Activated CD4-positive, CD25-positive, alpha-beta regulatory T cell treated with anti-CD3 and anti-CD28 coated beads, Interleukin-2, amount 50 U/mL, for 24 hours (primary cell): ENCODE results near the gene LEAP2.

Source experiments
- ATAC-seq, 2 donors: fragments of 150-1000 bp; cut with Tn5 transposase; one replicate each; pipeline ENCODE4 v1.10.0; 2021; ENCODE audit warnings: mild to moderate bottlenecking in 1 of 2, moderate library complexity in 1 of 2

LEAP2 gene

GRCh38 chr5:132883261-132883834 is 9.9 kb downstream of the LEAP2 start:
- peak in 1 of 2 donors; percentile 53 for ATAC-seq

- ATAC-seq, result no peak
Observed at GRCh38 chr5:132884548-132884947, 11.1 kb downstream of the LEAP2 start.

- ATAC-seq, result no peak
Observed at GRCh38 chr5:132886064-132886823, 12.8 kb downstream of the LEAP2 start.

GRCh38 chr5:132887283-132887682 is 13.8 kb downstream of the LEAP2 start:
- ATAC-seq, result no peak

- no peak for ATAC-seq
Observed at GRCh38 chr5:132889501-132889900, 16.0 kb downstream of the LEAP2 start.

- no peak for ATAC-seq
Observed at GRCh38 chr5:132890817-132891216, 17.3 kb downstream of the LEAP2 start.

GRCh38 chr5:132895719-132896305 is 22.3 kb downstream of the LEAP2 start:
- no peak for ATAC-seq

GRCh38 chr5:132896685-132897084 is 23.2 kb downstream of the LEAP2 start:
- ATAC-seq, result no peak

GRCh38 chr5:132898094-132898493 is 24.6 kb downstream of the LEAP2 start:
- no peak for ATAC-seq

GRCh38 chr5:132901036-132901435 is 27.6 kb downstream of the LEAP2 start:
- ATAC-seq, result no peak

- no peak for ATAC-seq
Observed at GRCh38 chr5:132901730-132902129, 28.3 kb downstream of the LEAP2 start.

GRCh38 chr5:132905938-132906337 is 32.5 kb downstream of the LEAP2 start:
- ATAC-seq, result no peak

GRCh38 chr5:132907161-132907560 is 33.7 kb downstream of the LEAP2 start:
- ATAC-seq, result no peak

- ATAC-seq, result no peak
Observed at GRCh38 chr5:132909702-132910101, 36.2 kb downstream of the LEAP2 start.

- ATAC-seq, result no peak
Observed at GRCh38 chr5:132915681-132916080, 42.2 kb downstream of the LEAP2 start.

GRCh38 chr5:132916086-132916485 is 42.6 kb downstream of the LEAP2 start:
- ATAC-seq, result no peak
